PC-9 (cell line): ENCODE results near the gene WDR88.

Experiments used
- EZH2 ChIP-seq: fragments of 200-600 bp; sonication (generic); IDR thresholded peaks from 2 replicates; pipeline ENCODE4 v1.8.0; 2017; ENCODE audit warnings: antibody characterized with exemption, low read depth
- TF ChIP-seq, protein P1 (sequence below): fragments of 200-600 bp; sonication (generic); conservative IDR thresholded peaks from 2 replicates; pipeline ENCODE4 v1.6.1; 2017; ENCODE audit warnings: mixed run types, antibody characterized with exemption, mild to moderate bottlenecking, moderate library complexity

DNA sequence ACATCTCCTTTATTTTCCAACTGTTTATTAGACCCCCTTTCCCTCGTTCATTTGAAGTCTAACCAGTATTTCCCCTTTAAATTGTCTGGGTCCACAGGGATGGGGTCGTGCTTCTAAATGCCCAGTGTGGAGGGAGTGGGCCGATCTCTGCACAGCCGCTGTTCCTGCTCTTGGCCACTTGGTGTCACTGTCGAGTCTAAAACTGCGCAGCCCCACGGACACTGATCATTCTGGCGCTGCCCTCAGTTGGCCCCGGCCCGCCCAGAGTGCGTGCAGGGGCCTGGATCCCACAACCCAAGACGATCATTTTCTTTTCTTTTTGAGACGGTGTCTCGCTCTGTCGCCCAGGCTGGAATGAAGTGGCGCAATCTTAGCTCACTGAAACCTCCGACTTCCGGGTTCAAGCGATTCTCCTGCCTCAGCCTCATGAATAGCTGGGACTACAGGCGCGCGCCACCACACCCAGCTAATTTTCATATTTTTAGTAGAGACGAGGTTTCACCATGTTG lies 12.0 kb downstream of the WDR88 start:
- TF ChIP-seq, protein P1, sequence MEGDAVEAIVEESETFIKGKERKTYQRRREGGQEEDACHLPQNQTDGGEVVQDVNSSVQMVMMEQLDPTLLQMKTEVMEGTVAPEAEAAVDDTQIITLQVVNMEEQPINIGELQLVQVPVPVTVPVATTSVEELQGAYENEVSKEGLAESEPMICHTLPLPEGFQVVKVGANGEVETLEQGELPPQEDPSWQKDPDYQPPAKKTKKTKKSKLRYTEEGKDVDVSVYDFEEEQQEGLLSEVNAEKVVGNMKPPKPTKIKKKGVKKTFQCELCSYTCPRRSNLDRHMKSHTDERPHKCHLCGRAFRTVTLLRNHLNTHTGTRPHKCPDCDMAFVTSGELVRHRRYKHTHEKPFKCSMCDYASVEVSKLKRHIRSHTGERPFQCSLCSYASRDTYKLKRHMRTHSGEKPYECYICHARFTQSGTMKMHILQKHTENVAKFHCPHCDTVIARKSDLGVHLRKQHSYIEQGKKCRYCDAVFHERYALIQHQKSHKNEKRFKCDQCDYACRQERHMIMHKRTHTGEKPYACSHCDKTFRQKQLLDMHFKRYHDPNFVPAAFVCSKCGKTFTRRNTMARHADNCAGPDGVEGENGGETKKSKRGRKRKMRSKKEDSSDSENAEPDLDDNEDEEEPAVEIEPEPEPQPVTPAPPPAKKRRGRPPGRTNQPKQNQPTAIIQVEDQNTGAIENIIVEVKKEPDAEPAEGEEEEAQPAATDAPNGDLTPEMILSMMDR = peak; percentile 94
- no peak for TF ChIP-seq EZH2
